SK-N-MC (cell line): Measurements from ENCODE around the gene TMEM140.

ENCODE experiments used
- DNase-seq: peaks from one replicate; pipeline ENCODE4 v3.0.0-alpha.2; 2011; ENCODE audit warnings: low read depth, low spot score
- H3K27ac ChIP-seq: fragments of 200-600 bp; sonication (generic); 2 replicates; pipeline ENCODE4 v1.5.1; 2016; ENCODE audit warnings: mixed run types
- H3K36me3 ChIP-seq: fragments of 200-600 bp; sonication (generic); 2 replicates; pipeline ENCODE4 v1.6.1; 2017; ENCODE audit warnings: antibody characterized with exemption, low read length, mixed read lengths; ENCODE audit not compliant: insufficient read depth
- H3K4me3 ChIP-seq: fragments of 200-600 bp; sonication (generic); 2 replicates; pipeline ENCODE4 v1.5.1; 2016
- H3K9ac ChIP-seq: fragments of 200-600 bp; sonication (generic); 2 replicates; pipeline ENCODE4 v1.8.0; 2017; ENCODE audit warnings: mixed run types, mixed read lengths; ENCODE audit not compliant: insufficient read length
- H3K9me3 ChIP-seq: fragments of 200-600 bp; sonication (generic); 2 replicates; pipeline ENCODE4 v1.6.1; 2017; ENCODE audit warnings: low read depth, mild to moderate bottlenecking, antibody characterized with exemption, low read length, moderate library complexity, mixed read lengths
- EZH2 ChIP-seq: fragments of 200-600 bp; sonication (generic); IDR thresholded peaks from one replicate; pipeline ENCODE4 v1.6.1; 2017; ENCODE audit warnings: antibody characterized with exemption
- FOXP2 ChIP-seq: optimal IDR thresholded peaks from 2 replicates; pipeline ENCODE3; 2011; ENCODE audit warnings: mild to moderate bottlenecking, moderate library complexity; ENCODE audit not compliant: insufficient read depth; ENCODE audit errors: extremely low read length, control extremely low read depth
- POLR2AphosphoS5 ChIP-seq: IDR thresholded peaks from 2 replicates; pipeline ENCODE4 v1.6.1; 2012; ENCODE audit warnings: mild to moderate bottlenecking, low read depth, low read length, borderline replicate concordance

TMEM140 gene

DNA sequence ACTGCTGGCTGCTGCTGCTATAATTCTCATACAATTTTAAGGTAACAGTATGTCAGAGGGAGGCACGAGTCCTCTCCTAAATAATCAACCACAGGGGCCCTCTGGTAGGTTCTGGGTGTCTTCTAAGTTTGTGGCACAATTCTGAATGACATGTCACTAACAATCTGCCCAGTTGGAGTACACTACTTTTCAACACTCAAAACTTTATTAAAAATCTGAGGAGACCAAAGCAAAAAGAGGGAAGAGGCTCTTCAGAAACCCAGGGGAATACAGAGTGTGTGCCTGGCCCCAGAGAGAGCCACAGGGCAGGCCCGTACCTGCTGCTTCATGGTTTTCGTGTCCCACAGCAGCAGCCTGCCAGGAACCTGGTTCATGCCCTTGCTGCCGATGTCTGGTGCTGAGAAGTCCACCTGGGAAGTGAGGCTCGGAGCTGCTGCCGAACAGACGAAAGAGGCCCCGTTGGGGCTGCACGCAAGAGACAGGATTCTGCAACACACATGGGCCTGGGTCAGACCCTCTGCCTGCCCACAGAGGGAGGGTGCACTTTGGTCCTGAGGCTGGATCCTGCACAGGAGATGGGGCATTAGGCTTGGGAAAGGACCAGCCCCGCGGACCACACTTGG, 45.2 kb downstream of the TMEM140 start:
- no peak overlapping the region for H3K9ac ChIP-seq
- TF ChIP-seq POLR2AphosphoS5 = no peak
- no peak for TF ChIP-seq EZH2
- TF ChIP-seq FOXP2 = no peak
- peaks cover 9% of the 10 kb centered on the region; the same call in 1 of the 2 replicates for H3K36me3 ChIP-seq
- no peak overlapping the region for H3K4me3 ChIP-seq
- no peaks in the 10 kb centered on the region for H3K9me3 ChIP-seq
- DNase-seq = no peak
- H3K27ac ChIP-seq = no peak overlapping the region

- H3K27ac ChIP-seq = 0 out of 2 replicates have a peak overlapping the region, but pooled peaks have one; percentile 11
- no peaks in the 10 kb centered on the region for H3K9me3 ChIP-seq
- no peak for DNase-seq
- H3K9ac ChIP-seq = no peak overlapping the region
- H3K36me3 ChIP-seq = peaks cover 5% of the 10 kb centered on the region; the same call in 1 of the 2 replicates
- no peak overlapping the region for H3K4me3 ChIP-seq
- TF ChIP-seq EZH2 = no peak
- no peak for TF ChIP-seq FOXP2
- TF ChIP-seq POLR2AphosphoS5 = no peak
Measured at GRCh38 chr7:135193615-135194081, 45.8 kb downstream of the TMEM140 start.

- Histone ChIP-seq H3K9ac (no peak overlapping the region), H3K36me3 (peaks cover 5% of the 10 kb centered on the region; the same call in 1 of the 2 replicates), H3K27ac (no peak overlapping the region), H3K9me3 (no peaks in the 10 kb centered on the region), H3K4me3 (no peak overlapping the region)
- DNase-seq = no peak
- TF ChIP-seq EZH2 = no peak
- TF ChIP-seq FOXP2 = no peak
- no peak for TF ChIP-seq POLR2AphosphoS5
Measured at GRCh38 chr7:135194494-135195095, 46.7 kb downstream of the TMEM140 start.

DNA sequence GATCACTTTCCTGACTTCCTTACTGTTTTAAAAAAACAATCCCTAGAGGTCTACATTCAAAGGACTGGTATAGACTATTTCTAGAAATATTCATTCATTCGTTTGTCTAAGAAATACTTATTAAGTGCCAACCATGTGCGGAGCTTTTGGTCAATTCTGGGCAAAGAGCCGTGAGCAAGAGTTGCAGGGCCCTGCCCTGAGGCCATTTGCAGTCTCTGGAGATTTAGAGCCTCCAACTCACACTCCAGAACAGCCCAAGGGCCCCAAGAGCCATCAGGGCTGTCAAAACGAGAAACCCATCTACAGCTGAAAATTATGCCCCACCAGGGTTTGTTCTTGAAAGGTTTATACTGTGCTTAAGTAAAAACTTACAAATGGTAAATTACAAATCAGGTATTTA, 47.3 kb downstream of the TMEM140 start:
- Histone ChIP-seq H3K9me3 (no peaks in the 10 kb centered on the region), H3K36me3 (peaks cover 5% of the 10 kb centered on the region; the same call in 1 of the 2 replicates), H3K9ac (no peak overlapping the region), H3K4me3 (no peak overlapping the region), H3K27ac (no peak overlapping the region)
- no peak for DNase-seq
- no peak for TF ChIP-seq FOXP2
- TF ChIP-seq POLR2AphosphoS5 = no peak
- no peak for TF ChIP-seq EZH2

- no peak overlapping the region for H3K9ac ChIP-seq
- no peak for DNase-seq
- H3K27ac ChIP-seq = no peak overlapping the region
- H3K36me3 ChIP-seq = peaks cover 5% of the 10 kb centered on the region; the same call in 1 of the 2 replicates
- H3K9me3 ChIP-seq = no peaks in the 10 kb centered on the region
- TF ChIP-seq FOXP2 (no peak), POLR2AphosphoS5 (no peak), EZH2 (no peak)
- no peak overlapping the region for H3K4me3 ChIP-seq
Measured at GRCh38 chr7:135195968-135196629, 48.2 kb downstream of the TMEM140 start.

- no peak overlapping the region for H3K9ac ChIP-seq
- no peak for DNase-seq
- H3K36me3 ChIP-seq = peaks cover 5% of the 10 kb centered on the region; the same call in 1 of the 2 replicates
Measured at GRCh38 chr7:135197343-135197742, 49.5 kb downstream of the TMEM140 start.

DNA sequence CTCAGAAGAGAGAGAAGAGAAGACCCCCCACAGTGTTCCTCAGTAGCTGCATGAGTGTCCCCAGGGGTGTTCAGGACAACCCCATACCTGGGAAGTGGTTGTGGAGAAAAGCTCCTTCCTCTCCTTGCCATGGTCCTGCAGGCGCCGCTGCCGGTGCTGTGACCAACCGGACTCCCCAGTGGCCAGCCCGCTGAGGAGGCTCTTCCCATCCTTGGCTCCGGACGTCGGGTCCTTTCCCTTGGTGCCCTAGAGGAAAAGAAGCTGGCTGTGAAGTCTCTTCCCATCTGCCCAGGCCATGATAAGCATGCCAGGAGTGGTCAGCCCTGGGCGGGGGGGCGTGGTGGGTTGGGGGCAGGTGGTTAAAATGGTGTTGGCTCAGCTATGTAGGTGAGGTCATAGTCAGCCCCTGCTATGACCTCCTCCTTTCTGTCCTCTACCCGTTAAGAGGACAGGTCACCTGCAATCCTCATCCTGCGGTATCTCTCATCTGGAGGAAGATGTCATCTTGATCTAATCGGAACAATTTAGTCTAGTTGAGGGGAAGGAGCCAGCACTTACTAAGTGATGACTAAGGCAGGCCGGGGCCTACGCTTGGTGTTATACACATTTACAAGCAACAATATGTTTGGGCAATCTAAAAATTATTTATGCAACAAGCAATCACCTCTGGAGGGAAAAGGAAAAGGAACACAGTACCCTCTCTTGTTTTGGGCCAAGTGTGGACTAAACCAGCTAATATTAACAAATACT, 50.2 kb downstream of the TMEM140 start:
- H3K36me3 ChIP-seq = peaks cover 5% of the 10 kb centered on the region; the same call in 1 of the 2 replicates
- TF ChIP-seq POLR2AphosphoS5 (no peak), EZH2 (no peak), FOXP2 (no peak)
- no peaks in the 10 kb centered on the region for H3K9me3 ChIP-seq
- H3K4me3 ChIP-seq = no peak overlapping the region
- no peak overlapping the region for H3K9ac ChIP-seq
- DNase-seq = no peak
- no peak overlapping the region for H3K27ac ChIP-seq

More at GRCh38 chr7:135197343-135197742, 49.5 kb downstream of the TMEM140 start:
- Histone ChIP-seq H3K9me3 (no peaks in the 10 kb centered on the region), H3K4me3 (no peak overlapping the region), H3K27ac (no peak overlapping the region)
- TF ChIP-seq FOXP2 (no peak), POLR2AphosphoS5 (no peak), EZH2 (no peak)
